ENCODE data around the gene IL17B.

IL17B gene

GRCh38 chr5:149419532-149419858 is 40.4 kb upstream of the IL17B start:
- Mint-ChIP-seq H3K4me3 (no peak overlapping the region), H3K36me3 (ENCODE audit: low read depth) (no peaks in the 10 kb centered on the region), H3K9me3 (no peaks in the 10 kb centered on the region), H3K27me3 (no peaks in the 10 kb centered on the region), H3K27ac (no peak overlapping the region), H3K4me1 (peaks cover 4% of the 10 kb centered on the region)
- DNase-seq (no peak), ATAC-seq (no peak)

- Mint-ChIP-seq H3K9me3 (no peaks in the 10 kb centered on the region), H3K36me3 (ENCODE audit: low read depth) (no peaks in the 10 kb centered on the region), H3K4me3 (no peak overlapping the region), H3K4me1 (peaks cover 4% of the 10 kb centered on the region), H3K27me3 (no peaks in the 10 kb centered on the region), H3K27ac (no peak overlapping the region)
- DNase-seq (no peak), ATAC-seq (no peak)
Measured at GRCh38 chr5:149418910-149419531, 39.9 kb upstream of the IL17B start.

- no peaks in the 10 kb centered on the region for H3K36me3 Mint-ChIP-seq (ENCODE audit: low read depth)
- H3K4me1 Mint-ChIP-seq: peaks cover 4% of the 10 kb centered on the region
- ATAC-seq: no peak
- no peaks in the 10 kb centered on the region for H3K27me3 Mint-ChIP-seq
- H3K27ac Mint-ChIP-seq: no peak overlapping the region
- no peak overlapping the region for H3K4me3 Mint-ChIP-seq
- DNase-seq: no peak
- no peaks in the 10 kb centered on the region for H3K9me3 Mint-ChIP-seq
Measured at GRCh38 chr5:149417711-149418368, 38.7 kb upstream of the IL17B start.

GRCh38 chr5:149416987-149417710 is 38.1 kb upstream of the IL17B start:
- Mint-ChIP-seq H3K36me3 (ENCODE audit: low read depth) (no peaks in the 10 kb centered on the region), H3K9me3 (no peaks in the 10 kb centered on the region), H3K4me1 (peaks cover 3% of the 10 kb centered on the region), H3K27me3 (no peaks in the 10 kb centered on the region), H3K27ac (no peak overlapping the region), H3K4me3 (no peak overlapping the region)
- DNase-seq: no peak
- ATAC-seq: no peak

- no peaks in the 10 kb centered on the region for H3K4me1 Mint-ChIP-seq
- DNase-seq (no peak), ATAC-seq (no peak)
- no peak overlapping the region for H3K4me3 Mint-ChIP-seq
- no peak overlapping the region for H3K27ac Mint-ChIP-seq
- H3K9me3 Mint-ChIP-seq: no peaks in the 10 kb centered on the region
- no peaks in the 10 kb centered on the region for H3K27me3 Mint-ChIP-seq
- H3K36me3 Mint-ChIP-seq (ENCODE audit: low read depth): no peaks in the 10 kb centered on the region
Measured at GRCh38 chr5:149415066-149415967, 36.2 kb upstream of the IL17B start.

GRCh38 chr5:149414405-149415065 is 35.4 kb upstream of the IL17B start:
- Mint-ChIP-seq H3K9me3 (no peaks in the 10 kb centered on the region), H3K36me3 (ENCODE audit: low read depth) (no peaks in the 10 kb centered on the region), H3K4me3 (no peak overlapping the region), H3K27ac (no peak overlapping the region), H3K27me3 (no peaks in the 10 kb centered on the region), H3K4me1 (no peaks in the 10 kb centered on the region)
- ATAC-seq (no peak), DNase-seq (no peak)

- H3K9me3 Mint-ChIP-seq: no peaks in the 10 kb centered on the region
- no peak for DNase-seq
- no peak for ATAC-seq
- H3K27me3 Mint-ChIP-seq: no peaks in the 10 kb centered on the region
- no peaks in the 10 kb centered on the region for H3K36me3 Mint-ChIP-seq (ENCODE audit: low read depth)
- no peak overlapping the region for H3K27ac Mint-ChIP-seq
- H3K4me3 Mint-ChIP-seq: no peak overlapping the region
- H3K4me1 Mint-ChIP-seq: no peaks in the 10 kb centered on the region
Measured at GRCh38 chr5:149413477-149414210, 34.6 kb upstream of the IL17B start.

GRCh38 chr5:149412783-149413476 is 33.8 kb upstream of the IL17B start:
- DNase-seq (no peak), ATAC-seq (no peak)
- H3K36me3 Mint-ChIP-seq (ENCODE audit: low read depth): no peaks in the 10 kb centered on the region
- H3K4me1 Mint-ChIP-seq: no peaks in the 10 kb centered on the region
- H3K9me3 Mint-ChIP-seq: no peaks in the 10 kb centered on the region
- H3K27ac Mint-ChIP-seq: no peak overlapping the region
- H3K4me3 Mint-ChIP-seq: no peak overlapping the region
- H3K27me3 Mint-ChIP-seq: no peaks in the 10 kb centered on the region

- no peak for DNase-seq
- Mint-ChIP-seq H3K27me3 (no peaks in the 10 kb centered on the region), H3K36me3 (ENCODE audit: low read depth) (no peaks in the 10 kb centered on the region), H3K9me3 (no peaks in the 10 kb centered on the region), H3K27ac (no peak overlapping the region), H3K4me1 (no peaks in the 10 kb centered on the region), H3K4me3 (no peak overlapping the region)
- no peak for ATAC-seq
Measured at GRCh38 chr5:149411738-149412519, 32.8 kb upstream of the IL17B start.

GRCh38 chr5:149410721-149411432 is 31.8 kb upstream of the IL17B start:
- no peak for DNase-seq
- no peaks in the 10 kb centered on the region for H3K27me3 Mint-ChIP-seq
- ATAC-seq: no peak
- H3K9me3 Mint-ChIP-seq: no peaks in the 10 kb centered on the region
- no peaks in the 10 kb centered on the region for H3K4me1 Mint-ChIP-seq
- no peaks in the 10 kb centered on the region for H3K36me3 Mint-ChIP-seq (ENCODE audit: low read depth)
- H3K4me3 Mint-ChIP-seq: no peak overlapping the region
- no peak overlapping the region for H3K27ac Mint-ChIP-seq

GRCh38 chr5:149410071-149410470 is 31.0 kb upstream of the IL17B start:
- H3K9me3 Mint-ChIP-seq: no peaks in the 10 kb centered on the region
- ATAC-seq: no peak
- no peak overlapping the region for H3K4me3 Mint-ChIP-seq
- no peaks in the 10 kb centered on the region for H3K4me1 Mint-ChIP-seq
- H3K36me3 Mint-ChIP-seq (ENCODE audit: low read depth): no peaks in the 10 kb centered on the region
- H3K27ac Mint-ChIP-seq: no peak overlapping the region
- DNase-seq: no peak
- no peaks in the 10 kb centered on the region for H3K27me3 Mint-ChIP-seq

GRCh38 chr5:149409268-149409948 is 30.3 kb upstream of the IL17B start:
- DNase-seq: no peak
- no peaks in the 10 kb centered on the region for H3K4me1 Mint-ChIP-seq
- no peaks in the 10 kb centered on the region for H3K36me3 Mint-ChIP-seq (ENCODE audit: low read depth)
- no peak overlapping the region for H3K4me3 Mint-ChIP-seq
- ATAC-seq: no peak
- no peak overlapping the region for H3K27ac Mint-ChIP-seq
- H3K9me3 Mint-ChIP-seq: no peaks in the 10 kb centered on the region
- H3K27me3 Mint-ChIP-seq: no peaks in the 10 kb centered on the region

Data from activated naive CD8-positive, alpha-beta T cell treated with anti-CD3 and anti-CD28 coated beads, Interleukin-2, amount 50 U/mL, for 24 hours (primary cell).